Coronary artery (tissue), 2 donors: ENCODE data around the gene PGAM1.

ENCODE experiments used
- DNase-seq: peaks from one replicate; pipeline ENCODE4 v3.0.0-alpha.2; 2017; ENCODE audit warnings: low spot score
- H3K27ac ChIP-seq, 2 donors: fragments of 200-600 bp; sonication (generic); one replicate each; pipeline ENCODE4 v1.5.1; 2016 to 2019
- H3K4me3 ChIP-seq: fragments of 200-600 bp; sonication (generic); 2 replicates; pipeline ENCODE4 v1.5.1; 2016; ENCODE audit warnings: mild to moderate bottlenecking, moderate library complexity
- CTCF ChIP-seq: fragments of 200-600 bp; sonication (generic); IDR thresholded peaks from one replicate; pipeline ENCODE4 v1.5.1; 2019; ENCODE audit warnings: antibody characterized with exemption

PGAM1 gene

GRCh38 chr10:97456034-97456685 lies 30.2 kb downstream of the PGAM1 start:
- no peak for TF ChIP-seq CTCF
- H3K27ac ChIP-seq, result no peak overlapping the region
- H3K4me3 ChIP-seq, result no peak overlapping the region
- DNase-seq, result no peak

GRCh38 chr10:97456686-97457065 lies 30.7 kb downstream of the PGAM1 start:
- DNase-seq, result no peak
- no peak overlapping the region for H3K4me3 ChIP-seq
- no peak overlapping the region for H3K27ac ChIP-seq
- no peak for TF ChIP-seq CTCF

- TF ChIP-seq CTCF, result no peak
- H3K27ac ChIP-seq, result no peak overlapping the region
- H3K4me3 ChIP-seq, result no peak overlapping the region
- DNase-seq, result no peak
These were observed 33.1 kb downstream of the PGAM1 start for GRCh38 chr10:97459111-97459510.

- Histone ChIP-seq H3K4me3 (no peak overlapping the region), H3K27ac (no peak overlapping the region)
- DNase-seq, result no peak
- no peak for TF ChIP-seq CTCF
These were observed 33.9 kb downstream of the PGAM1 start for GRCh38 chr10:97459933-97460332.

- Histone ChIP-seq H3K27ac (no peak overlapping the region), H3K4me3 (no peak overlapping the region)
- TF ChIP-seq CTCF, result no peak
- no peak for DNase-seq
These were observed 36.3 kb downstream of the PGAM1 start for GRCh38 chr10:97462309-97462708.

GRCh38 chr10:97463363-97464132 lies 37.6 kb downstream of the PGAM1 start:
- no peak overlapping the region for H3K4me3 ChIP-seq
- TF ChIP-seq CTCF, result peak; percentile 78
- peak overlapping the region in 1 of 2 donors; percentile 72 for H3K27ac ChIP-seq
- no peak for DNase-seq

GRCh38 chr10:97464226-97464625 lies 38.2 kb downstream of the PGAM1 start:
- Histone ChIP-seq H3K4me3 (no peak overlapping the region), H3K27ac (peak overlapping the region in 1 of 2 donors; percentile 72)
- no peak for DNase-seq
- TF ChIP-seq CTCF, result no peak
